Cardiac muscle cell (in vitro differentiated cells and primary cell): ENCODE results near the gene MAN2A2. TPM values are rescaled to one million over a fixed set of nuclear protein-coding genes. Genes with fewer than 3 reads are reported as not detected.

Experiments used
- DNase-seq, 2 donors: peaks; one replicate each; pipeline versions ENCODE4 v3.0.0 to v3.0.0-alpha.2; 2010 to 2017; ENCODE audit warnings: low read depth in 1 of 2, low spot score in 1 of 2
- H3K27ac ChIP-seq: fragments of 200-600 bp; sonication (generic); 2 replicates; pipeline ENCODE4 v1.5.1; 2016
- H3K27me3 ChIP-seq: fragments of 200-600 bp; sonication (generic); 2 replicates; pipeline ENCODE4 v1.6.0; 2016; ENCODE audit warnings: control low read depth
- H3K36me3 ChIP-seq: fragments of 200-600 bp; sonication (generic); 2 replicates; pipeline ENCODE4 v1.5.1; 2016; ENCODE audit warnings: control low read depth
- H3K4me1 ChIP-seq: fragments of 200-600 bp; sonication (generic); 2 replicates; pipeline ENCODE4 v1.8.1; 2017; ENCODE audit warnings: low read depth, mild to moderate bottlenecking, mixed run types
- H3K4me3 ChIP-seq: fragments of 200-600 bp; sonication (generic); 2 replicates; pipeline ENCODE4 v1.5.1; 2016; ENCODE audit warnings: mild to moderate bottlenecking
- H3K9me3 ChIP-seq: fragments of 200-600 bp; sonication (generic); 2 replicates; pipeline ENCODE4 v1.5.1; 2017; ENCODE audit warnings: low read depth, mild to moderate bottlenecking, control low read depth
- polyA plus RNA-seq: library from polyadenylated mRNA; unstranded; fragments of >200 nt; fragmentation: Nextera tagmentation; extraction: Ambion mirVana; gene quantifications from 2 replicates; pipeline ENCODE4 v1.2.1, GENCODE V29; 2016
- total RNA-seq: library from RNA; depleted of rRNA; stranded (reverse); fragments of >200 nt; gene quantifications from 2 replicates; pipeline ENCODE4 v1.2.3, GENCODE V29; 2016
- TF ChIP-seq, protein P1 (sequence below): IDR thresholded peaks from 2 replicates; pipeline ENCODE4 v1.5.1; 2012; ENCODE audit warnings: low read depth, mild to moderate bottlenecking, low read length

The MAN2A2 gene
- total and polyA plus RNA-seq, 2 experiments from 2014 or later, result 53.0 to 54.3 TPM

DNA sequence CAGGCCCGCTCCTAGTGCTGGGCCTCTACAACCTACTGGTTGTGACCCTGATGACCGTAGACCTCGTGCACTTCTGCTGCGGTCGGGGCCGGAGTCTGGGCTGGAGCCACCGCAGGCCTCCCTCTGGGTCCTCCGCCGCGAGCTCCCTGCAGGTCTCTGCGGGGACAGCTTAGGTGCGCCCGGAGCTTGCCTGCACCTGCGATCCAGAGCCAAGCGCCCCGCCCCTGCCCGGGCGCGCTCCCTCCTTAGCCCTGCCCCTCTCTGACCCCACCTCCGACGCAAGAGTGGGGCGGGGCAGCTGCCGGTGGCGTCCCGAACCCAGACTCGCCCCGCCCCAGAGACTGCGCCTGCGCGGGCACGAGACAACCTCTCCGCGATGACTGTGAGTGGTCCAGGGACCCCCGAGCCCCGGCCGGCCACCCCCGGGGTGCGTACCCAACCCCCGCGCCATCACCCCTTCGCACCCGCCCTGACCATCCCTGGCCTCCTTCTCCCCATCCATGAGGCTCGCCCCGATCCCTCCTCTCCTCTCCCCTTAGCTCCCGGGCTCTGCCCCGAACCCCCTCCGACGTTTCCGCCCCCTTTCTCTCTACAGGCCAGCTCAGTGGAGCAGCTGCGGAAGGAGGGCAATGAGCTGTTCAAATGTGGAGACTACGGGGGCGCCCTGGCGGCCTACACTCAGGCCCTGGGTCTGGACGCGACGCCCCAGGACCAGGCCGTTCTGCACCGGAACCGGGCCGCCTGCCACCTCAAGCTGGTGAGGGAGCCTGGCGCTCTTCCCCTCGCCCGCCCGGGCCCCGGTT, 32.0 kb downstream of the MAN2A2 start, which contains the start of gene UNC45A:
Gene UNC45A (plus strand): TSS at position 337 of the 803 bp plus-strand sequence. CDS start 40 bp downstream, at position 377.
- peak within 1 kb of the TSS; percentile 58 for H3K4me3 ChIP-seq
- TF ChIP-seq, protein P1, sequence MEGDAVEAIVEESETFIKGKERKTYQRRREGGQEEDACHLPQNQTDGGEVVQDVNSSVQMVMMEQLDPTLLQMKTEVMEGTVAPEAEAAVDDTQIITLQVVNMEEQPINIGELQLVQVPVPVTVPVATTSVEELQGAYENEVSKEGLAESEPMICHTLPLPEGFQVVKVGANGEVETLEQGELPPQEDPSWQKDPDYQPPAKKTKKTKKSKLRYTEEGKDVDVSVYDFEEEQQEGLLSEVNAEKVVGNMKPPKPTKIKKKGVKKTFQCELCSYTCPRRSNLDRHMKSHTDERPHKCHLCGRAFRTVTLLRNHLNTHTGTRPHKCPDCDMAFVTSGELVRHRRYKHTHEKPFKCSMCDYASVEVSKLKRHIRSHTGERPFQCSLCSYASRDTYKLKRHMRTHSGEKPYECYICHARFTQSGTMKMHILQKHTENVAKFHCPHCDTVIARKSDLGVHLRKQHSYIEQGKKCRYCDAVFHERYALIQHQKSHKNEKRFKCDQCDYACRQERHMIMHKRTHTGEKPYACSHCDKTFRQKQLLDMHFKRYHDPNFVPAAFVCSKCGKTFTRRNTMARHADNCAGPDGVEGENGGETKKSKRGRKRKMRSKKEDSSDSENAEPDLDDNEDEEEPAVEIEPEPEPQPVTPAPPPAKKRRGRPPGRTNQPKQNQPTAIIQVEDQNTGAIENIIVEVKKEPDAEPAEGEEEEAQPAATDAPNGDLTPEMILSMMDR, result no peak
- no peaks in the 10 kb centered on the region for H3K9me3 ChIP-seq
- H3K27ac ChIP-seq, result peak within 1 kb of the TSS; percentile 29
- peak; percentile 86 to 92 for DNase-seq
- no peaks in the 10 kb centered on the region for H3K27me3 ChIP-seq
- peaks cover 6% of the 10 kb centered on the region for H3K4me1 ChIP-seq
- H3K36me3 ChIP-seq, result peaks cover 17% of the 10 kb centered on the region

DNA sequence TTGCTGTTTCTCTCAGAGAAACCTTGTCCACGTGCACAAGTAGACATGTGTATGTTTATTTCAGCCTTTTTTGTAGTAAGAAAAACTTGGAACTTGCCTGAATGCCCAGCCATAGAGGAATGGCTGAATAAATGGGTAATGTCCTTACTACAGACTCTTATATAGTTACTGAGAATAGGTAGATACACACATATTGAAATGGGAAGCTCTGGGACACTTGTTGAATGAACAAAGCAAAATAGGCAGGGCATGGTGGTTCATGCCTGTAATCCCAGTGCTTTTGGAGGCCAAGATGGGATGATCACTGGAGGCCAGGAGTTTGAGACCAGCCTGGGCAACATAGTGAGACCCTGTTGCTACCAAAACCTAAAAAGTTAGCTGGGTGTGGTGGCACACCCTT, 33.7 kb downstream of the MAN2A2 start:
- H3K4me3 ChIP-seq, result no peak overlapping the region
- peaks cover 6% of the 10 kb centered on the region for H3K4me1 ChIP-seq
- H3K36me3 ChIP-seq, result peaks cover 29% of the 10 kb centered on the region
- no peak overlapping the region for H3K27ac ChIP-seq
- TF ChIP-seq, protein P1, result no peak
- no peaks in the 10 kb centered on the region for H3K9me3 ChIP-seq
- no peaks in the 10 kb centered on the region for H3K27me3 ChIP-seq
- no peak for DNase-seq

DNA sequence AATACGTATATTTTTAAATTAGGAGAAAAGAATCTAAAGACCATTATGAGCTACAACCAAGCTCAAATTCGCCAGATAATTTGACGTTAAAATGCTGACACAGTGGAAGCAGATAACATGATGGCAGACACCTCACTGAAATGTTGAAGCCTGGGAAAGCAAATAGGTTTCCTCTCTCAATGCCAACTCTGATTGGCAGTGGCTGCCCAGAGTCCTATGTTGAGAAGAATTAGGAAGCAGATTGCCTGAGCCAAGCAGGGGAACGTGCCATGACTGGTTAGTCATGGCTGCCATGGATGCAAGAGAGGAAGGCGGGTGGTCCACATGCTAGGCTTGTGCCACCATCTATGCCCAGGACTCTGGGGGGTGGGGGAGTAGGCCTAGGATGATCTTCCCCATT, 35.2 kb downstream of the MAN2A2 start:
- Histone ChIP-seq H3K36me3 (peaks cover 41% of the 10 kb centered on the region), H3K4me1 (peaks cover 6% of the 10 kb centered on the region), H3K9me3 (no peaks in the 10 kb centered on the region), H3K27me3 (no peaks in the 10 kb centered on the region), H3K27ac (no peak overlapping the region), H3K4me3 (no peak overlapping the region)
- TF ChIP-seq, protein P1, result no peak
- DNase-seq, result no peak

DNA sequence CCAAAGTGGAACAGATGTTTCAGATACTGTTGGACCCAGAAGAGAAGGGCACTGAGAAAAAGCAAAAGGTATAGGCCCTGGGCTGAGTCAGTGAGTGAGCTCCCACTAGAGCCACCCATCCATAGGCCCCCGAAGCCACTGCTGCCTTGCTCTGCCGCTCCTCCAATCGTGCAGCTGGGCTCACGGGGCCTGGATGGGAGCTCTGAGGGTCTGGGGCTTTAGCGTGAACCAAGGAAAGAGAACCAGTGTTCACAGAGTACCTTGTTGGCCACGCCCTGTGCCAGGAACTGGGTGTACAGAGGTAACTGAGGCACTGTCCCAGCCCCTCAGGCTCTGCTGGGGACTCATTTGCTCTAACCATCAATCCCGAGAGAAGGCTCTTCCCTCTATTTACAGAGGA, 36.7 kb downstream of the MAN2A2 start:
- H3K4me1 ChIP-seq, result peaks cover 6% of the 10 kb centered on the region
- TF ChIP-seq, protein P1, result no peak
- no peak overlapping the region for H3K4me3 ChIP-seq
- H3K9me3 ChIP-seq, result no peaks in the 10 kb centered on the region
- no peaks in the 10 kb centered on the region for H3K27me3 ChIP-seq
- no peak for DNase-seq
- H3K27ac ChIP-seq, result no peak overlapping the region
- H3K36me3 ChIP-seq, result peaks cover 48% of the 10 kb centered on the region

DNA sequence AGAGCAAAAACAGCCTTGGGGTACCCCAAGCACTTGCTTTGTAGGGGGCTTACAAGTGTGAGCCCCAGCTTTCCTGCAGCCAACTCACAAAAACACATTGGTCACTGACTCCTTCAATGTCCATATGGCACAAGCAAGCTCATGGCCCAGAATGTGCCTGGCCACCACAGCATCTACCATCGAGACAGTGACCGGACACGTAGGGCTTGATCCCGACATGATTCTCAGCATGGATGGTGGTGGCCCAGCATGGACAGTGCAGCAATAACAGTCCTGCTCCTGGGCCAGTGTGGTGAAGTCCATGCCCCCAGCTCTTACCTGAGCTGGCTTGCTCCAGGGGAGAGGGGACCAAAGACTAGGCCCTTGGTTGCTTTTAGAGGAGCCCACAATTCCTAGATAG, 37.9 kb downstream of the MAN2A2 start:
- TF ChIP-seq, protein P1, result no peak
- H3K36me3 ChIP-seq, result peaks cover 49% of the 10 kb centered on the region
- DNase-seq, result no peak

More for the DNA sequence above, 37.9 kb downstream of the MAN2A2 start:
- no peak overlapping the region for H3K4me3 ChIP-seq
- H3K4me1 ChIP-seq, result peaks cover 2% of the 10 kb centered on the region
- H3K27me3 ChIP-seq, result no peaks in the 10 kb centered on the region
- H3K27ac ChIP-seq, result no peak overlapping the region
- no peaks in the 10 kb centered on the region for H3K9me3 ChIP-seq
